SK-N-MC (cell line): ENCODE data around the gene ZRSR2.

Experiments used
- DNase-seq: peaks from one replicate; pipeline ENCODE4 v3.0.0-alpha.2; 2011; ENCODE audit warnings: low read depth, low spot score
- H3K27ac ChIP-seq: fragments of 200-600 bp; sonication (generic); 2 replicates; pipeline ENCODE4 v1.5.1; 2016; ENCODE audit warnings: mixed run types
- H3K36me3 ChIP-seq: fragments of 200-600 bp; sonication (generic); 2 replicates; pipeline ENCODE4 v1.6.1; 2017; ENCODE audit warnings: antibody characterized with exemption, low read length, mixed read lengths; ENCODE audit not compliant: insufficient read depth
- H3K4me3 ChIP-seq: fragments of 200-600 bp; sonication (generic); 2 replicates; pipeline ENCODE4 v1.5.1; 2016
- H3K9ac ChIP-seq: fragments of 200-600 bp; sonication (generic); 2 replicates; pipeline ENCODE4 v1.8.0; 2017; ENCODE audit warnings: mixed run types, mixed read lengths; ENCODE audit not compliant: insufficient read length
- H3K9me3 ChIP-seq: fragments of 200-600 bp; sonication (generic); 2 replicates; pipeline ENCODE4 v1.6.1; 2017; ENCODE audit warnings: low read depth, mild to moderate bottlenecking, antibody characterized with exemption, low read length, moderate library complexity, mixed read lengths
- EZH2 ChIP-seq: fragments of 200-600 bp; sonication (generic); IDR thresholded peaks from one replicate; pipeline ENCODE4 v1.6.1; 2017; ENCODE audit warnings: antibody characterized with exemption
- FOXP2 ChIP-seq: optimal IDR thresholded peaks from 2 replicates; pipeline ENCODE3; 2011; ENCODE audit warnings: mild to moderate bottlenecking, moderate library complexity; ENCODE audit not compliant: insufficient read depth; ENCODE audit errors: extremely low read length, control extremely low read depth
- POLR2AphosphoS5 ChIP-seq: IDR thresholded peaks from 2 replicates; pipeline ENCODE4 v1.6.1; 2012; ENCODE audit warnings: mild to moderate bottlenecking, low read depth, low read length, borderline replicate concordance

Gene ZRSR2

GRCh38 chrX:15854712-15855567 lies 64.7 kb downstream of the ZRSR2 start, which contains the start of gene AP1S2:
Gene AP1S2 (minus strand): TSS chrX:15854813. CDS start chrX:15852524, 2,289 bp downstream.
- Histone ChIP-seq H3K4me3 (peak within 1 kb of the TSS; percentile 88), H3K9me3 (no peaks in the 10 kb centered on the region), H3K27ac (no peak within 1 kb of the TSS), H3K36me3 (no peaks in the 10 kb centered on the region), H3K9ac (peak within 1 kb of the TSS; percentile 75)
- DNase-seq: peak; percentile 55
- no peak for TF ChIP-seq EZH2
- TF ChIP-seq POLR2AphosphoS5: peak; percentile 66

DNA sequence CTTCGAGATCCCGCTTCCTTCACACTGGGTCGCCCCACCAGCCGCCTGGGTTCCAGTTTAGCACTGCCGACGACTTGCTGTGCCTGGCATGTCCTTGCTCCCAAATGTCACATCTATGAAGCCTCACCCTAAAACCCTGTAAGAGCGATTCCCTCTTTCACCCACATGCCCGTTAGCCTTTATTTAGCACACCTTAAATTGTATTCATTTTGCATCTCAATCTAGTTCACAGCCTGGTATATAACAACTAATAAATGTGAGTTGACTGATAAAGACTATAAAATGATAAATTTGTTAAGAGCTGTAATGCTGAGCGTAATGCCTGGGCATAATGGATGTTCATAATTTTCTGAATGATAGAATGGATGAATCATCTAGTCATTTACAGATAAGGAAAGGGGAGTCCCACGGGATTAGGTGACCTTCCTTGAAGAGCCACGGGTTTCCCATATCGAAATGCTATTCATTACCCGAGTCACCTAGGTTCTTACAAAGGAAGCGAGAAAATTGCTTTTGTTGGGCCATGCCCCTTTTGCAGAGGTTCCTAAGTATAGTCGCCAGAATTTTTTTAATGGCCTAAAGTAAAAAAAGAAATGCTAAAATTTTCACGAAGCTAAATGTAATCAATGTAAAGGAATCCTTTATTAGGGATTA lies 65.4 kb downstream of the ZRSR2 start:
- H3K9ac ChIP-seq: peak overlapping the region; percentile 75
- H3K27ac ChIP-seq: no peak overlapping the region
- H3K9me3 ChIP-seq: no peaks in the 10 kb centered on the region
- no peak for DNase-seq
- TF ChIP-seq FOXP2 (no peak), EZH2 (no peak), POLR2AphosphoS5 (no peak)
- peak overlapping the region; percentile 88 for H3K4me3 ChIP-seq
- H3K36me3 ChIP-seq: no peaks in the 10 kb centered on the region

GRCh38 chrX:15856222-15856587 lies 65.9 kb downstream of the ZRSR2 start:
- Histone ChIP-seq H3K36me3 (no peaks in the 10 kb centered on the region), H3K9ac (no peak overlapping the region), H3K9me3 (no peaks in the 10 kb centered on the region), H3K4me3 (no peak overlapping the region), H3K27ac (no peak overlapping the region)
- TF ChIP-seq FOXP2: no peak
- no peak for TF ChIP-seq POLR2AphosphoS5
- TF ChIP-seq EZH2: no peak
- DNase-seq: no peak

- DNase-seq: no peak
- TF ChIP-seq FOXP2 (no peak), EZH2 (no peak), POLR2AphosphoS5 (no peak)
- no peaks in the 10 kb centered on the region for H3K36me3 ChIP-seq
- H3K9me3 ChIP-seq: no peaks in the 10 kb centered on the region
- H3K9ac ChIP-seq: no peak overlapping the region
- no peak overlapping the region for H3K27ac ChIP-seq
- no peak overlapping the region for H3K4me3 ChIP-seq
Measured at GRCh38 chrX:15856636-15857035, 66.4 kb downstream of the ZRSR2 start.

DNA sequence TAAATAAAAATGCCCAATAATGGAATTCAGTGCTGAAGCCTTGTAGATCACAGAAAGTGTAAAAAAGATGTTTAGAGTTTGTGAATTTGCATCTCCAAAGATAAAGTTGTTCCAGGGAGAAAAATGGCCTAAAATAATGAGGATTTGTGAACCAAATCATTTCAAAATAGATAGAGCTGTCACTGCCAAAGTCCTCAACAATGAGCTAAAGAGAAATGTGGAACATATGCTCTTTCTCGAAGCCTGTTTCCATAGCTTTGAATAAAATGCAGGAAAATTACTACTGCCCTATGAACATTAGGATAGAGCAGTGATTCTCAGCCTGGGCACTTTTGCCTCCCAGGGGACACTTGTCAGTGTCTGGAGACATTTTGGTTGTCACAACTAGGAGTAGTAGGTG lies 67.8 kb downstream of the ZRSR2 start:
- TF ChIP-seq EZH2 (no peak), POLR2AphosphoS5 (no peak), FOXP2 (no peak)
- Histone ChIP-seq H3K9ac (no peak overlapping the region), H3K4me3 (no peak overlapping the region), H3K9me3 (no peaks in the 10 kb centered on the region), H3K36me3 (no peaks in the 10 kb centered on the region), H3K27ac (no peak overlapping the region)
- no peak for DNase-seq

- Histone ChIP-seq H3K9ac (no peak overlapping the region), H3K27ac (no peak overlapping the region), H3K9me3 (no peaks in the 10 kb centered on the region), H3K36me3 (no peaks in the 10 kb centered on the region), H3K4me3 (no peak overlapping the region)
- TF ChIP-seq POLR2AphosphoS5 (no peak), EZH2 (no peak), FOXP2 (no peak)
- no peak for DNase-seq
Measured at GRCh38 chrX:15860921-15861320, 70.6 kb downstream of the ZRSR2 start.

- Histone ChIP-seq H3K36me3 (no peaks in the 10 kb centered on the region), H3K9me3 (no peaks in the 10 kb centered on the region), H3K4me3 (no peak overlapping the region), H3K27ac (no peak overlapping the region), H3K9ac (no peak overlapping the region)
- DNase-seq: no peak
- TF ChIP-seq FOXP2 (no peak), EZH2 (no peak), POLR2AphosphoS5 (no peak)
Measured at GRCh38 chrX:15864023-15864422, 73.7 kb downstream of the ZRSR2 start.

- Histone ChIP-seq H3K36me3 (no peaks in the 10 kb centered on the region), H3K9ac (no peak overlapping the region), H3K9me3 (no peaks in the 10 kb centered on the region), H3K27ac (no peak overlapping the region), H3K4me3 (no peak overlapping the region)
- TF ChIP-seq POLR2AphosphoS5 (no peak), FOXP2 (no peak), EZH2 (no peak)
- DNase-seq: no peak
Measured at GRCh38 chrX:15864629-15865028, 74.3 kb downstream of the ZRSR2 start.
